ENCODE results near the gene TMPRSS11A. TPM values are rescaled to one million over a fixed set of nuclear protein-coding genes. Genes with fewer than 3 reads are reported as not detected.

The TMPRSS11A gene, protein sequence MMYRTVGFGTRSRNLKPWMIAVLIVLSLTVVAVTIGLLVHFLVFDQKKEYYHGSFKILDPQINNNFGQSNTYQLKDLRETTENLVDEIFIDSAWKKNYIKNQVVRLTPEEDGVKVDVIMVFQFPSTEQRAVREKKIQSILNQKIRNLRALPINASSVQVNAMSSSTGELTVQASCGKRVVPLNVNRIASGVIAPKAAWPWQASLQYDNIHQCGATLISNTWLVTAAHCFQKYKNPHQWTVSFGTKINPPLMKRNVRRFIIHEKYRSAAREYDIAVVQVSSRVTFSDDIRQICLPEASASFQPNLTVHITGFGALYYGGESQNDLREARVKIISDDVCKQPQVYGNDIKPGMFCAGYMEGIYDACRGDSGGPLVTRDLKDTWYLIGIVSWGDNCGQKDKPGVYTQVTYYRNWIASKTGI
- not detected for polyA plus RNA-seq (2013, experiment 1 of 2; ENCODE audit: insufficient read length)
- polyA plus RNA-seq (2013, experiment 2 of 2; ENCODE audit: insufficient read length) = not detected

- DNase-seq = no peak
Measured at GRCh38 chr4:67963356-67963755, at the start of gene TMPRSS11A. Gene TMPRSS11A (minus strand): TSS chr4:67963493. CDS start chr4:67963393, 100 bp downstream.

DNA sequence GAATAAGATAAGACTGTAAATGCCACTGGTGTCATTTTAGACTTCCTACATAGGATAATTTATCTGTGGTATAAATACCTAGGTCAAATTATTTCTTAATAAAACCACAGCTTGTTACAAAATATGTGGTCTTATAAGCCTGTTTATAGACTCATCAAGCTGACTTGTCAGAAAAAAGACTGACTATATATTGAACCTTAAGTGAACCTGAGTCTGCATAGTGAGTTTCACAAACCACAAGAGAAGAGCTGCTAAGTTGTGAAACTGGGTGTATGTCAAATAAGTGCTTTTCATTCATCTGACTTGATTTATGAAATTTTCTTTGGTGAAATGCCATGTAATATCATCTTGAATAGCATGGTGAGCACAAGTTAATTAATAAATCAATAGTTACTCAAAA lies 48.4 kb upstream of the TMPRSS11A start:
- DNase-seq = no peak

GRCh38 chr4:68002906-68003305 lies 39.6 kb upstream of the TMPRSS11A start:
- DNase-seq = no peak

DNA sequence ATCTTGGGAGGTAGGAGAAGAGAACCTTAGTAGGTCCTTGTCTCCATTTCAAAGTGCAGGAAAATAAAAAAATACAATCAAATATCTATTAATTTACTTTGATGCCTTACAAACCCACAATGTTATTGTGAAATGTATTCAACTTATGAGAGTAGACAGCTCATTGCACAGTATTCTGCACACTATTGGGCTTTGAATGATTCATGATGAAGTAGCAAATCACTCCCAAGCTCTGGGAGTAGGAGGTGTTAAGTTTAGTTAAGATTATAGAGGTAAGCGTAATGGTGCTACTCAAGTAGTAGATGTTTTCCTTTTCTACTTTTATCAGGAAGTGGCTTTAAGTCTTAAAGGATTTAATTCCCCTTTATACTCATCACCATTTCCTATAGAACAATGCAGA lies 32.8 kb upstream of the TMPRSS11A start:
- DNase-seq = no peak

- DNase-seq = peak; percentile 33
Measured at GRCh38 chr4:67988991-67989390, 25.7 kb upstream of the TMPRSS11A start.

DNA sequence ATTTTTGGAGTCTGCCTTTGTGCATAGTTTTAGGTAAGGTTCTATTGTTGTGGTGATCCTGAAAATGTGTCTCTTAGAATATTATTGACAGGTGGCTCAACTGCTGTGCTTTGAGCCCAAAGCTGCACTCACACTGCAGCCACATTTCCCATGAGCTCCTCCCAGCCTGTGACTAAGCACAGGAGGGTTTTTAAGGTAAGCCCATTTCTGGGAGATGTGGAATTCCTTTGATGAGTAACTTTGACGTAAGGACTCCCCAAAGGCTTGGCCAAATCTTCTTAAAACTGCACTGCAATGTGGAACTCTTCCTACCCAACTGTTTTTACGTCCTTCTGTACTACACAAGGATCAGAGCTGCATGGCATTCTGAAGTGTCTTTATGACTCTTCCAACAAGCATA lies 20.0 kb upstream of the TMPRSS11A start:
- no peak for DNase-seq

GRCh38 chr4:67980512-67980911 lies 17.2 kb upstream of the TMPRSS11A start:
- DNase-seq = no peak

DNA sequence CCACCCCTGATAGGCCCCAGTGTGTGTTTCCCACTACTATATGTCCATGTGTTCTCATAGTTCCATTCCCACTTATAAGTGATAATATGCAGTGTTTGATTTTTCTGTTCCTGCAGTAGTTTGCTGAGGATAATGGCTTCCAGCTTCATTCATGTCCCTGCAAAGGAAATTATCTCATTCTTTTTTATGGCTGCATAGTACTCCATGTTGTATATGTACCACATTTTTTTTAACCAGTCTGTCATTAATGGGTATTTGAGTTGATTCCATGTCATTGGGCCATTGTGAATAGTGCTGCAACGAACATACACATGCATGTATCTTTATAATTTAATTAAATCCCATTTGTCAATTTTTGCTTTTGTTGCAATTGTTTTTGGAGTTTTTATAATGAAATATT lies 10.3 kb upstream of the TMPRSS11A start:
- no peak for DNase-seq

DNA sequence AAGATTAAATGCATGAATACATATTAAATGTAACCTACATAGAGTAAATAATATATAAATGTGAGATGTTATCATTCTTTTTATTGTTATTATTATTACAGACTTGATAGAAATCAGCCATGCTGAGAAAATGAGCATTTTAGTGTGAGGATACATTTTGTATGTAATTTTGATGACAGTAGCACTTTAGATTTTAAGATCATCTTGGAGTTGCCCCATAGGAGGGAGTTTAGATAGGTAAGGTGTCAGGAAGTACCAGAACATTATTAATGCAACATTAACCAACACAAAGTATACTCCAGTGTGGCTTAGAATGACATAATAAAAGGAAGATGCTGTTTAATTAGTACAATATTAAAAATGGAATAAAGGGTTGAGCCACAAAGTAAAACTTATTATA lies 8.4 kb downstream of the TMPRSS11A start:
- DNase-seq = no peak

- DNase-seq = no peak
Measured at GRCh38 chr4:67941074-67941473, 22.2 kb downstream of the TMPRSS11A start.

DNA sequence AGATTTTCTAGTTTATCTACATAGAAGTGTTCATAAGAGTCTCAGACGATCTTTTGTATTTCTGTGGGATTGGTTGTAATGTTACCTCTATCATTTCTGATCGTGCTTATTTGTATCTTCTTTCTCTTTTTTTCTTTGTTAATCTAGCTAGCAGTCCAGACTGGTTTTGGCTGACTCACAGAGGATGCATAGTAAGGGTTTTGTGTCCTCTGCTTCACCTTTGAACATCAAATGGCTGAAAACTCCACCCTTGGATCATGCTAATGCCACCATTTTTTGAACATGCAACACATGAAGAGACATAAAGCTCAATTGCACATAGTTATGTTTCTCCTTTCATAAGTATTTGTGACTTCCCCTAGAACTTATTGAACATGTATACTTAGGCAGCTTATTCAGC lies 22.8 kb downstream of the TMPRSS11A start:
- no peak for DNase-seq

- no peak for DNase-seq
Measured at GRCh38 chr4:67939195-67939594, 24.1 kb downstream of the TMPRSS11A start.

- no peak for DNase-seq
Measured at GRCh38 chr4:67935888-67936287, 27.4 kb downstream of the TMPRSS11A start.

DNA sequence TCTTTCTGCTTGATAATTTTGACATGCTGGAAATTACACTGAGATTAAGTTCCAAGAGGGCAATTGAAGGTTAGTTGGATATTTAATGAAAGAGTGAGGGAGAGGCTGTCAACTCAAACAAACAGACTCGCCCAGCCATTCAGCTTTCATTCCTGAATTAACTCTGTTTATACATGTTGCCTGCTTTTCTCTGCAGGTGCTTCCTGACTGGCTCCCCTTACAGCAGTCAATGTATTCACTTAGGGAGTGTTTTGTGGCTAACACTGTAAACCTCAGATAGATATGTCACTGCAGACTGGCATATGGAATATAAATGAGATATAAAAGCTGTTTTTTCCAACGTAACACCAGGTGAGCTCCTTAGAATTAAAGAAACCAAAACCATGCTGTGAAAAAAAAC lies 28.7 kb downstream of the TMPRSS11A start:
- no peak for DNase-seq

- DNase-seq = peak; percentile 23
Measured at GRCh38 chr4:67933755-67934154, 29.5 kb downstream of the TMPRSS11A start.

DNA sequence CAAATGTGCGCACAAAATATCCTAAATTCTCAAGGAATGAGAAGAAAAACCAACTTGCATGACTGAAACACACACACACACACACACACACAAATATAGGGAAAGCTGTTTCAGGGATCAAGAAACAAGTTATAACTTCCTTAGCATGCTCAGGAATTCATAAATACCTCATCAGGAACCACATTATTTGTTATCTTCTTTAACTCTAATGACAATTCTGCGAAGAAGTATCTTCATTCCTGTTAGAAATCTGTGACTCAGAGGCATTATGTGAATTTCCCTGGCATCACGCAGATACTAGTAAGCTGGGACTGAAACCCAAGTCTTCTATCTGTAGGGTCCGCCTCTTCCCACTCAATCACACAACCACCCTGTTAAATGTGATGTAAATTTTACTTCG lies 30.3 kb downstream of the TMPRSS11A start:
- DNase-seq = peak; percentile 16

DNA sequence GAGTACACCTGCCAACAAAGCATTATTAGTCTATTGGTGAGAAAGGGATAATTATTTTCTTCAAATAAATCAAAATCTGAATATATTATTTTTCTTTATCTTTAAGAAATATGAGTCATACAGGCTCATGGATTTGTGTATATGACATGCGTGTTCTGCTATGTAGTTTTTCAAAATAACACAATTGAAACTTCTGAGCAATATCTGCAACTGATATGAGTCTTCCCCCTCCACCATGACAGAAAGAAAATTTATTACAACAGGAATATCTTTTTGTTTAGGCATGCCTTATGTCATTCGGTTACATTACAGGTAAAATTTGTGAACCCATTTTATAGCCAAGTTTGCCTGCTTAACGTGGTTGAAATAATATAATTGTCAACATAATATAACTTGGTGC lies 32.0 kb downstream of the TMPRSS11A start:
- no peak for DNase-seq

DNA sequence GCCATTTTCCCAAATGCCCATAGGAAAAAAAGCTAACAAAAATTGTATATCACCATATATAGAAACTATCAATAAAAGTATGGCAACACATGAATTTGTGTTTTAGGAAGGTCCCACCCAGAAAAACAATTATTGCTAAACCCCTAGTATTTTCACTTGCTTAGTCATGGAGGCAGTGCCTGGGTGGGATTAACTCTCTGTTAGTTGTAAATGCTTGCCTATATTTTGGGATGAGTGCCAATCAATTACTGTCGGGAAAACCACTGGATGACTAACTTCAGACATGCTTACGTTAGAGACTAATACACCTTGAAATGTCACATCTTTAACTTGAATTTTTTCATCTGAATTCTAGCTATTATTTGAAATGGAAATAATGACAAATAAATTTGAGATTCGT lies 33.9 kb downstream of the TMPRSS11A start:
- DNase-seq = peak; percentile 82

- DNase-seq = no peak
Measured at GRCh38 chr4:67928546-67928945, 34.7 kb downstream of the TMPRSS11A start.

GRCh38 chr4:67927251-67927650 lies 36.0 kb downstream of the TMPRSS11A start:
- no peak for DNase-seq

GRCh38 chr4:67926485-67926884 lies 36.8 kb downstream of the TMPRSS11A start:
- no peak for DNase-seq

- peak; percentile 67 for DNase-seq
Measured at GRCh38 chr4:67922697-67923096, 40.6 kb downstream of the TMPRSS11A start.

- DNase-seq = no peak
Measured at GRCh38 chr4:67918428-67918827, 44.9 kb downstream of the TMPRSS11A start.

DNA sequence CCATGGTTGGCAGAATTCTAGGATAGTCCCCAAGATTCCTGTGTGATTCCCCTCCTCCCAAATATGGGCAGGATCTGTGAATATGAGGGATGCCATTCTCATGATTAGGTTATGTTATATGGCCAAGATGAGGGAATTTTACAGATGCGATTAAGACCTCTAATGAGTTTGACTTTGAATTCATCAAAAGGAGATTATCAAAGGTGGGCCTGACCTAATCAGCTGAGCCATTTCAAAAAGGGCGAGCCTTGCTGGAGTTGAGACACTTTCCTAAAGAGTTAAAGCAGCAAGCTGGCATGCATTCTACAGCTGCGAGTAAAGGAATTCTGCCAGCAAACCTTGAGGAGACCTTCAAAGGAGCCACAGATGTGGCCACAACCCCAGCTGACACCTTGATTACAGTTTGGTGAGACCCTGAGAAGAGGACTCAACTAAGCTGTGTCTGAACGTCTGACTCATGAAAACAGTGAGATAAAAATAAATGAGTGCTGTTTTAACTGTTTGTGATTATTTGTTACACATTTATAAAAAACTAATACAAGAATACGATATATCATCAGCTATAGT lies 47.8 kb downstream of the TMPRSS11A start:
- DNase-seq = no peak

Data from fibroblast of skin of abdomen (primary cell).